NCI-H69 (cell line): ENCODE results near the gene RPP14.
"Not testable (repeated sequence)": the region's sequence is repeated elsewhere in the genome, so short reads cannot be mapped to it uniquely, and the experiment has no call there.

Source experiments
- DNase-seq: peaks from one replicate; lab custom pipeline; 2025; lab: John Stamatoyannopoulos, UW

Gene RPP14

DNA sequence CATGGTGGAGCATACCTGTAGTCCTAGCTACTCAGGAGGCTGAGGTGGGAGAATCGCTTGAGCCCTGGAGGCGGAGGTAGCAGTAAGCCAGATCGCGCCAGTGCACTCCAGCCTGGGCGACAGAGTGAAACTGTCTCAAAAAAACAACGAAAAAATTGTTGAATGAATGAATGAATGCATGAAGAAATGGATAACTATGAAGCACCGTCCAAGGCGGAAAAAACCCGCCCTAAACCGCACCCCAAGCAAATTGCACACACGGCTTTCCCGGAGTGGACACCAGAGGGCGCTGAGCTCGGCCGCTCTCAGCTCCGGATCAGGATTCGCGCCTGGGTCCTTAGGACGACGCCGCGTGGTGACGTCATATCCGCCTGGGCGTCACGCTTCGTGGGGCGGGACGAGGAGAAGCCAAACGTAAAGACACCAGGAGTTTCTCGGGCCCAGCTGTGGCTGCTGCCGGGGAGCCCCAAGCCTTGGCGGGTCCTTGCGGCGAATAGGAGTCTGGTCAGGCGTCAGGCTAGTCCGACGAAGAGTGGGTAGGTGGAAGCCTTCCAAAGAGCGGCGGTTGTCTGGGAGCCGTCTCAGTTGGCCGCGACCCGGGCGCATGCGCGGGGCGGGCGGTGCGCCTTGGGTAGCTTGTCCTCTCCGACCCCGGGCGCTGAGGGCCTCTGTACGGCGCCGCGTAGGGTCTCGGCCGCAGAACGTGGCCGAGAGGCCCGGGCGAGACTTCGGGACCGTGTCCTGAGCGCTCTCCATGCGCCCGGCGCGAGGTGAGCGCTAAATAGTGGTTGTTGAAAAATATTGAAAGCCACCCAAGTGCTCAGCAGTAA, at the start of gene RPP14, which contains the start of gene HTD2:
RPP14 (plus strand) TSS at position 364 of the 830 bp plus-strand sequence. CDS start 4,085 bp downstream, outside the sequence.
HTD2 (plus strand) TSS at position 639 of the 830 bp plus-strand sequence. CDS start 11,094 bp downstream, outside the sequence.
- peak; percentile 95 for DNase-seq

DNA sequence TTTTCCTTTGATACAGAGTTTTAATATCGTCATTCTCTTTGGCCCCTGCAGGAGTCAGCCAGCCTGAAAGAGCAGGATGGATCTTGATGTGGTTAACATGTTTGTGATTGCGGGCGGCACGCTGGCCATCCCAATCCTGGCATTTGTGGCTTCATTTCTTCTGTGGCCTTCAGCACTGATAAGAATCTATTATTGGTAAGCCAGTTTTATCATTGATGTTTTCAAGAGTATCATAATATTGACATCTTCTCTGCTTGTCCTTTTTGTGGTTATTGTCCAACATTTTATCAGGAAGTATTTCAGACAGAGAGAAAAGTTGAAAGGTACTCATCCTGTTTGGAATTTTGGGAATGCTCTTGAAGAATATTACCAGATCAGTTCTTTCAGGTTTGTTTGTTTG, 49.5 kb upstream of the RPP14 start:
- DNase-seq = no peak

DNA sequence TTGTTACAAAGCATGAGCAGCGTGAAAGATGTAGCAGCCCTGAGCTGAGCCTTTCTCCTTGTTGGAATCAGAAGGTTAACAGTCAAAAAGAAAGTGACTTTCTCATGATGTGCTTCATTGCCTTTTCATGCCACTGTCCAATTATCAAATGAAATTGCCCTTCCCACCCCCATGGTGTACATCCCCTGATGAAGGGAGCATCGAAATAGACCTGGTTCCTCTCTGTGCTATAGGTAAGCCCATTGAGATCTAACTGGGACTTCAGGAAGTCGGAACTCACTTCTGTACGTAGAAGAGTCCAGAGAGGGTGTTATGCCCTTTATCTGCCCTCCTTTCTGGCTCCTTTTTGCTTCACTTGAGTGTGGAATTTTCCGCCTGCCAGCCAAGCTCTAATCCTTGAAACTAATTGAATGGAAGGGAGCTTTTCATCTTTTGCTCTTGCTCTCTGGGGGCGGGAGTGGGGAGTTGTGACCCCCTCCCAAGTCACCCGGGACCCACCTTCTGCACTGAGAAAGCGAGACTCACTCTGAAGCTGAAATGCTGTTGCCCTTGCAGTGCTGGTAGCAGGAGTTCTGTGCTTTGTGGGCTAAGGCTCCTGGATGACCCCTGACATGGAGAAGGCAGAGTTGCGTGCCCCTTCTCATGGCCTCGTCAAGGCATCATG, 47.5 kb upstream of the RPP14 start:
- no peak for DNase-seq

DNA sequence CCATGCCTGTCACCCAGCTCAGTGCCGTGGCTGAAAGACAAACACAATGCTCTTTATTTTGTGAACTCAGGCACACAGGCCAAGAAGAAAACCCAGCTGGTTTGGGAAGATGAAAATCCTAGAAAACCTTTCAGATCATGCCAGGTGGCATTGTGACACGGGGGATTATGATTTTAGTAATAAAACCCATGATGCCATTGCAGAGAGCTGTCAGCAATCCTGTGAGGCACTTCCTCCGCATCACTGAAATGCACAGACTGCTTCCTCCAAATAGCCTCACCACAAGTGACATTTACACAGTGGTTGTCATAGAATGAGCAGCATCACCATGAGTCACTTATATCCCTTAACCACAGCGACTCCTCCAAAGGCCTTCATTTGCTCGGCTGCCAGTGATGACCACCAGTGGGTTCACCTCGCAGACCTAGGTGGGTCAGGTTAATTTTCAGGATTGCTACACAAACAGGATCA, 45.7 kb upstream of the RPP14 start:
- peak; percentile 23 for DNase-seq

DNA sequence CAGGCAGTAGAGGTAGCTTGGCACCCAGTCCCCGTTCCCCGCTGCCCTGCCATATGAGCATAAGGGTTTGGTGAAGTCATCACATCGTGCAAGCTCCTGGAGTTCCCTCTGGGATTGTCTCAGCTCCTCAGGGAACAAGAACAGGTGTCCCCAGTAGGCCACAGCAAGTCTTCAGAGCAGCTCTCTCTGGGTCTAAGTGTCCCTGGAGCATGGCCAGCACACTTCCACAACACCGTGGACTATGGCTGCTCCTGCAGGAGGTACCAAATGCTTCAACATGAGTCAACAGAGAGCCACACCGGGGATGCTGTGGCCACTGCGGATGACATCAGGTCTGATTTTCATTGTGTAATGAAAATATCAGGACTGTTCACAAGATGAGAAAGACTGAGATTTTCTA, 45.3 kb upstream of the RPP14 start:
- DNase-seq = peak; percentile 12

DNA sequence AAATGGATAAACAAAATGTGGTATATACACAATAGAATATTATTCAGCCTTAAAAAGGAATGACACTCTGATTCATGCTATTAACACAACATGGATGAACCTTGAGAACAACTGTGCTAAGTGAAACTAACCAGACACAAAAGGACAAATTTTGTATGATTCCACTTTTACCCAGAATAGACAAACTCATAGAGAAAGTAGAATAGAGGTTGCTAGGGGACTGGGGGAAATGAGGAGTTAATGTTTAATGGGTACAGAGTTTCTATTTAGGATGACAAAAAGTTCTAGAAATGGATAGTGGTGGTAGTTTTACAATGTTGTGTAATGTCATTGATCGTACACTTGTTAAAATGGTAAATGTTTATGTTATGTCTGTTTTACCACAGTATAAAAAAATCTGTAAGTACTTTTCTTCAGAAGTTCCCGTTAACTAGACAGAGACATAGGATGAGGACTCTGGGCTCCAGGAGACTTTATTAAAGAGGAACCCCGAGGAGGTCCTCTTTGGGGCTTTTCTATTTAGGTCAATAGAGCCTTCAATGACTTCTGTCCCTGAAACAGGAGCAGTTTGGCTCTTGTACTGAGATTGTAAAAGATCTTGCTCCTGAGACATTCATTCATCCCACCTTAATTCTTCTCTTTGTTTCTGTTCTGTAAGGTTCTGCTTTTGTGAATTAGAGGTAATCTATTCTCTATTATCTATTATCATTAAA, 43.9 kb upstream of the RPP14 start:
- no peak for DNase-seq

DNA sequence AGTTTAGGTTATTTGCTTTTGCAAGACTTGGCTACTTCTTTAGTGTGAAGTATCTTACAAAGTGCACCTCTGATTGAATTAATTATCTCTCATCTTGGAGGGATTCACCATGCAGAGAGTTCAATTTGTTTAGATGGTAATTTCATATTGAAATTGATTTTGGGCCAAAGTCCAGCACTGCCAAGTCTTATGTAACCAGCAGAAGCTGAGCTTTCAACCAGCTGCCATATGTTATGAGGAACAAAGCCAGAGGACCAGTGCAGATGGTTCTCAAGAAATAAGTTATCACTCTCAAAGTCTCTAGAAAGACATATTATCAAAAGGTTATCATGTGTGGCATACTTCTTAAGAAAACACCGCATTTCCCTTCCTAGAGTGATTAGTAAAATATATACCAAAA, 39.5 kb upstream of the RPP14 start:
- DNase-seq = peak; percentile 11

DNA sequence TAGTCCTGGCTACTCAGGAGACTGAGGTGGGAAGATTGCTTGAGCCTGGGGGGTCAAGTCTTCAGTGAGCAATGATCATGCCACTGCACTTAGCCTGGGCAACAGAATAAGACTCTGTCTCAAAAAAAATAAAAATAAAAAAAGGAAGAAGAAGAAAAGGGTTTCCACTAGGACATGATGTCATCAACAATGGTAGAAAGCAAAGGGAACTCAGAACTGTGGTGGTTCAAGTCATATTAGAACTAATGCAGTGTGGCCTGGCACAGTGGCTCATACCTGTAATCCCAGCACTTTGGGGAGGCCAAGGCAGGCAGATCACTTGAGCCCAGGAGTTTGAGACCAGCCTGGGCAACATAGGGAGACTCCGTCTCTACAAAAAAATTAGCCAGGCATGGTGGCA, 38.5 kb upstream of the RPP14 start:
- not testable (repeated sequence) for DNase-seq

DNA sequence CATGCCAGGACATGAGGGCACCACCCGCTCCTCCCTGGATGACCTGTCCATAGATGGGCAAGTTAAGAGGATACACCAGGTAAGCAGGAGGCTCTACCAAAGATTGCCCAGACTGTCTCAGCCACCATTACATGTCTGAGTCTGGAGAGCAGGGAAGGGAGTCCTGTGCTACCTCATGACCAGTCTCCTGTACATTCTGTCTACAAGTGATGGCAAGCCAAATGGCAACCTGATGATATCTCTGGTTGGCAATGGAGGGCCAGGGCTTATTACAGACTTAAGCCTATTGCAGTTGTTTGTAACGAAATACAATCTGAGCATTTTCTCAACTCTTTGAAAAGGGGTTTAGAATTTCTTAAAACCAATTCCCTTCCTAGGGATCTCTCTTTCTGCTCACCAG, 36.7 kb upstream of the RPP14 start:
- DNase-seq = no peak

DNA sequence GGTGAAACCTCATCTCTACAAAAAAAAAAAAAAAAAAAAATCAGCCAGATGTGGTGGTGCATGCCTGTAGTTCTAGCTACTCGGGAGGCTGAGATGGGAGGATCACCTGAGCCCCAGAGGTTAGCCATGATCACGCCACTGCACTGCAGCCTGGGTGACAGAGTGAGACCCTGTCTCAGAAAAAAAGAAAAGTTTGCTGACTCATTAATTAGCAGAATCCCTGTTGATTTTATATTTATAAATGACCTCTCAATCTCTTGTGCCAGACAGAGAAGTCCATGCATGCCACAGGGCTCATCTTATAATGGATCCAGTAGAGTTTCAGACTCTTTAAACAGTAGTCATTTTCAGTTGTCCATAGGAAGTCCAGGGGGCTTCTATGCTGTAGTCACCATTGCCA, 35.6 kb upstream of the RPP14 start:
- no peak for DNase-seq

DNA sequence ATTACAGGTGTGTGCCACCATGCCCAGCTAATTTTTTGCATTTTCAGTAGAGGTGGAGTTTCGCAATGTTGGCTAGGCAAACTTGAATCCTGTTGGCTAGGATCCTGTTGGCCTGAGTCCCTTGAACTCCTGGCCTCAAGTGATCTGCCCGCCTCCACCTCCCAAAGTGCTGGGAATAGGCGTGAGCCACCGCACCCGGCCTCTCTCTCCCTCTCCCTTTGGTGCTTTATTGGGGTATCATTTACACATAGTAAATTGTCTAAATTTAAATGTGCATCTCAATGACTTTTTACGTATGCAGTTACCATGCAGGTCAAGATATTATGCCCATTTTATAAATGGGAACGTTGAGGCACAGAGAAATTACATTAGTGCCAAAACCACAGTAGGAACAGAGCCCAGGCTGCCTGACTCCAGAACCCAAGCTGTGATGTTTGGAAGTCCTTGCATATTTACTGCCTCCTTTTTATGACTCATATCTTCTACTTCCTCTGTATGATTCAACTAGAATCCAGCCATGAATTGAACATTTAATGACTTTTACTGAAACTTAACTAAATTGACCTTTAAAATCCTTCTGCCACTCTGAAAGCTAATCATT, 34.0 kb upstream of the RPP14 start:
- DNase-seq = no peak

DNA sequence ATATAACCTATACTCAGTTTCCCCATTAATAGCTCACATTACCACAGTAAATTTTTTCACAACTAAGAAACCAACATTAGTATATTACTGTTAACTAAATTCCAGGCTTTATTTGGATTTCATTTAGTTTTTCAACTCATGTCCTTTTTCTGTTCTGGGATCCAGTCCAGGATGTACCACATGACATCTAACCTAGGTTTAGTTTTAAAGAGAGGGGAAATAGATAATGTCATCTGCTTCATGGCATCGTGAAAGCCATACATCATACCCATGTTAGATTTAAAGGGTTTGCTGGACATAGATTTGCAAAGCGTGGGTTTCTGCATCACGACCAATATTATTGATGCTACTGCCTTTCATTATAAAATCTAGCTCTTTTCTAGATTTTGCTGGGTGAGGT, 33.2 kb upstream of the RPP14 start:
- DNase-seq = no peak

DNA sequence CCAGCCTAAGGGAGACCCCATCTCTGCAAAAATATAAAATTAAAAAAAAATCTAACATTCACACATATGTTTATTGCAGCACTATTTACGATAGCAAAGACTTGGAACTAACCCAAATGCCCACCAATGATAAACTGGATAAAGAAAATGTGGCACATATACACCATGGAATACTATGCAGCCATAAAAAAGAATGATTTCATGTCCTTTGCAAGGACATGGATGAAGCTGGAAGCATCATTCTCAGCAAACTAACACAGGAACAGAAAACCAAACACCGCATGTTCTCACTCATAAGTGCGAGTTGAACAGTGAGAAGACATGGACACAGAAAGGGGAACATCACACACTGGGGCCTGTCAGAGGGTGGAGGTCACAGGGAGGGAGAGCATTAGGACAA, 32.7 kb upstream of the RPP14 start:
- not testable (repeated sequence) for DNase-seq

DNA sequence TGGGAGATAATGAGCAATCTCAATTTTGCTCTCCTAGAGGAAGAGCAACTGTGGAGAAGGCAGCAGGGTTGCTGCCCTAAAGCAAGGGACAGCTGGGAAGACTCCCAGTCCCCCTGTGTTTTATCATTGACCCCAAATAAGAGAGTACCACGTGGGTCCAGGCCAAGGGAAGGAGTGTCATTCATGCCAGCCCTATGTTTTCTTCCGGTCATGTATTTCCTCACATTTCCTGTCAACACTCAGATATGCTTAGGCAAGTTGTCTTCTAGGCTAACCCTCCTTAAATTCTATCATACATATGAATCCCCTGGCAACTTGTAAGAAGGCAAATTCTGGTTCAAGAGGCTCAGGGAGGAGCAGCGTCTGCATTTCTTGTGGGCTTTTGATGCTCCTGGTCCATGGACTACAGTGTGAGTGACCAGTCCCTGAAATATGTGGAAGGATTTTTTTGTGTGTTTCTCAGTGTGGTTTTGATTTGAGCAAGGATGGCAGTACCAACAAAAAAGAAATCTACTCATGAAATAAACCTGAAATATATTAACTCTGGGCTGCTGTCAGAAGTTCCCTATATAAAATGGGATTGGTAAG, 31.9 kb upstream of the RPP14 start:
- no peak for DNase-seq

DNA sequence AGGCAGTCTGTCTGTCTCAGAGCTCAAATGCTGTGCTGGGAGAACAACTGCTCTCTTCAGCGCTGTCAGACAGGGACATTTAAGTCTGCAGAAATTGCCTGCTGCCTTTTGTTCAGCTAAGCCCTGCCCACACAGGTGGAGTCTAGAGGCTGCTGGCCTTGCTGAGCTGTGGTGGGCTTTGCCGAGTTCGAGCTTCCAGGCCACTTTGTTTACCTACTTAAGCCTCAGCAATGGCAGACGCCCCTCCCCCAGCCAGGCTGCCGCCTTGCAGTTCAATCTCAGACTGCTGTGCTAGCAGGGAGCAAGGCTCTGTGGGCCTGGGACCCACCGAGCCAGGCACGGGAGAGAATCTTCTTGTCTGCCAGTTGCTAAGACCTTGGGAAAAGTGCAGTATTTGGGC, 25.0 kb upstream of the RPP14 start:
- no peak for DNase-seq

DNA sequence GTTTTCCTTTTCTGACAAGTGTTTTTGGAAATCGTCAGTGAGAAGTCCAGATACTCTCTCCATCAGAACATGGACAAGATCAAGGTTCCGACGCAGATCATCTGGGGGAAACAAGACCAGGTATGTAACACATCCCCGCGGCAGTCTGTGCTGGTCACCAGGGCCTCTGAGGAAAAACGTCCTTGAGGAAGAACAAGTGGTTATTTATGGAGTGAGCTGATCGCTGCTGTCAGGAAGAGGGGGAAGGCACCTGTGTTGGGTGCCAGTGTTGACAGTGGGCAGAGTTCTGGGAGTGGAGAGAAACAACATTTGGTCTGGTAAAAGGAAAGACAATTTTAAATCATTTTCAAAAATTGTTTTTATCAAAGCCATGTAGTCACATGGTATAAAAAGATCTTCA, 20.7 kb upstream of the RPP14 start:
- no peak for DNase-seq

DNA sequence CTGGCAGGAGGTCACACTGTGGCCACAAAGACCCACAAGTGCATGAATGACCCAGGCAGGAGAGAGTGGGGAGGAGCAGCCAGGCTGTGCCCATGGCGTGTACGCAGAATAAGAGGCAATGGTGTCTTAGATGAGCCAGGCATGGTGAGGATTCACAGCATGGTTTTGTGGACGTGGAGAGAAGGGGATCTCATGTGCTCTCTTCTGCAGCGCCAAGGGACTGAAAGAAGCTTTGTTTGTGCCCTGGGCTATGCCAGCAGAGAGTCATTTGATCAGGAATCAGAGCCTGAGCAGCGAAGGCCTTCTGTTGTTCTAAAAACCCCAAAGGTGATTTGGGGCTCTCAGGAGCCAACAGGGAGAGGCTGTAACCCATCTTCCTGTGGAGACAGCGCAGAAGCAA, 18.7 kb upstream of the RPP14 start:
- no peak for DNase-seq

DNA sequence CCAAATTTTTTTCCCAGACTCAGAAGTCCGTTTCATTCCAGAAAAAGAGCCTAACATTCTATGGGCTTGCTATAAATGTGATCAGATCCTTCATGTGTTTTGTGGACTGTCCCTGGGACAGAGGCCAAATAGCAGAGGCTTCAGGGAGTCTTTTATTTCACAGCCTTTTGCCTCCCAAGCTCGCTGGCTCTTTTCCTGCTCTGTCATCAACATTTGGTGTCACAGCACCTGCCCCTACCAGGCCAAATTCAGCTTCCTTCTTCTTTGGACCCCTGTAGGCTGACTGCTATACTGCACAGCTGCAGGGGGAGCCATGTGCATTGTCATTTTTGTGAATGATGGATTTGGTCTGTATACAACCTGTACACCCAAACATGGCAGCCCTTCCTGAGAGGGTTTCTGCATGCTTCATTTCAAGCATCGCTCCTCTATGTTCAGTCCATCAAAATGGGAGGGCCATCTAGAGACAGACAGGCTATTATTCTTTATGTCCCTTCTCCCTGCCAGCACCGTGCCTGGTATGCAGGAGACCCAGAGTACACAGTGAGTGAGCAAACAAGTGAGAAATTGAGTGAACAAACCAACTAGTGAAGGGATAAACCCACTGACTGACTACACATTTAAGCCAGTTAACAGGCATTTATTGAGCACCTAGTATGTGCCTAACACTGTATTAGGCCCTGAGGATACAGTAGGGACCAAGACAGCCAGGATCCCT, 17.9 kb upstream of the RPP14 start:
- DNase-seq = no peak

DNA sequence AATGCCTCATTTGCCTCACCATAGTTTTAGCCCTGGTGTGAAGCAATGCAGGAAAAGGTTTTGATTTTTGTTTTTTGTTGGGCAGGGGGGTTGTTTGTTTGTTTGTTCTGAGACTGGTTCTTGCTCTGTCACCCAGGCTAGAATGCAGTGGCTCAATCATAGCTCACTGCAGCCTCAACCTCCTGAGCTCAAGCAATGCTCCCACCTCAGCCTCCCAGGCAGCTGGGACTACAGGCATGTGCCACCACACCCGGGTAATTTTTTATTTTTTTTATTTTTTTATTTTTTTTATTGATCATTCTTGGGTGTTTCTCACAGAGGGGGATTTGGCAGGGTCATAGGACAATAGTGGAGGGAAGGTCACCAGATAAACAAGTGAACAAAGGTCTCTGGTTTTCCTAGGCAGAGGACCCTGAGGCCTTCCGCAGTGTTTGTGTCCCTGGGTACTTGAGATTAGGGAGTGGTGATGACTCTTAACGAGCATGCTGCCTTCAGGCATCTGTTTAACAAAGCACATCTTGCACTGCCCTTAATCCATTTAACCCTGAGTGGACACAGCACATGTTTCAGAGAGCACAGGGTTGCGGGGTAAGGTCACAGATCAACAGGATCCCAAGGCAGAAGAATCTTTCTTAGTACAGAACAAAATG, 17.0 kb upstream of the RPP14 start:
- not testable (repeated sequence) for DNase-seq

DNA sequence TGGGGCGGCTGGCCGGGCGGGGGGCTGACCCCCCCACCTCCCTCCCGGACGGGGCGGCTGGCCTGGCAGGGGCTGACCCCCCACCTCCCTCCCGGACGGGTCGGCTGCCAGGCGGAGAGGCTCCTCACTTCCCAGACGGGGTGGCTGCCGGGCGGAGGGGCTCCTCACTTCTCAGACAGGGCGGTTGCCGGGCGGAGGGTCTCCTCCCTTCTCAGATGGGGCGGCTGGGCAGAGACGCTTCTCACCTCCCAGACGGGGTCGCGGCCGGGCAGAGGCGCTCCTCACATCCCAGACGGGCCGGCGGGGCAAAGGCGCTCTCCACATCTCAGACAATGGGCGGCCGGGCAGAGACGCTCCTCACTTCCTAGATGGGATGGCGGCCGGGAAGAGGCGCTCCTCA, 15.6 kb upstream of the RPP14 start:
- not testable (repeated sequence) for DNase-seq
